Endothelial cell of umbilical vein (primary cell): Measurements from ENCODE around the gene SIRPB1. TPM values are rescaled to one million over a fixed set of nuclear protein-coding genes. Genes with fewer than 3 reads are reported as not detected.
"Not testable (repeated sequence)": the region's sequence is repeated elsewhere in the genome, so short reads cannot be mapped to it uniquely, and the experiment has no call there.

ENCODE experiments used
- BruUV-seq: library from RNA; stranded (reverse); fragments of 400-500 nt; replicated peaks from 2 replicates; lab custom pipeline; 2021; lab: Mats Ljungman, UMichigan
- CTCF ChIA-PET: fragments of 300-600, 350-600 bp; sonication (Branson Sonifier 250); formaldehyde crosslinking; loops from one replicate; lab custom pipeline; 2021; ENCODE audit warnings: antibody characterized with exemption, inconsistent platforms; lab: Charles Lee
- POLR2A ChIA-PET: fragments of 300-600, 350-600 bp; sonication (Branson Sonifier 250); formaldehyde crosslinking; loops from one replicate; lab custom pipeline; 2021; ENCODE audit warnings: antibody characterized with exemption, inconsistent platforms; lab: Charles Lee
- DNase-seq: peaks from one replicate; pipeline ENCODE4 v3.0.0-alpha.2; 2011; ENCODE audit warnings: low read depth, low spot score
- FAIRE-seq: peaks from 2 replicates; lab custom pipeline; 2011; peaks lifted over from hg19 to GRCh38; lab: Jason Lieb, UNC
- H2AFZ ChIP-seq: 2 replicates; pipeline ENCODE4 v1.6.0; 2012; ENCODE audit warnings: low read depth, low read length, control low read depth, inconsistent platforms
- H3K27ac ChIP-seq: 2 replicates; pipeline ENCODE4 v1.5.1; 2011; ENCODE audit warnings: low read depth, mild to moderate bottlenecking, control low read depth, low read length, moderate library complexity; ENCODE audit not compliant: insufficient read depth
- H3K27me3 ChIP-seq, 2 experiments: 2 replicates each; pipeline versions ENCODE4 v1.6.0 to v1.6.1; 2011; ENCODE audit warnings: low read length in 2 of 2, mixed read lengths in 1 of 2; ENCODE audit not compliant: control insufficient read depth in 2 of 2, insufficient read depth in 2 of 2
- H3K36me3 ChIP-seq, 2 experiments: 2 replicates in 1 of 2; 3 replicates in 1 of 2; pipeline ENCODE4 v1.5.1; 2011; ENCODE audit warnings: low read length in 2 of 2, mild to moderate bottlenecking in 1 of 2, moderate library complexity in 1 of 2; ENCODE audit not compliant: control insufficient read depth in 2 of 2, insufficient read depth in 2 of 2; ENCODE audit errors: extremely low read depth in 1 of 2
- H3K4me1 ChIP-seq: 3 replicates; pipeline ENCODE4 v1.5.1; 2011; ENCODE audit warnings: mild to moderate bottlenecking, low read length; ENCODE audit not compliant: control insufficient read depth, insufficient read depth; ENCODE audit errors: extremely low read depth
- H3K4me2 ChIP-seq: 2 replicates; pipeline ENCODE4 v1.6.1; 2011; ENCODE audit warnings: low read length, control low read depth, mixed read lengths; ENCODE audit not compliant: insufficient read depth
- H3K4me3 ChIP-seq, 3 experiments: fragments of 200-600 bp in 1 of 3; sonication (generic), shearing (Covaris generic) in 1 of 3; replicated peaks in 1 of 3; 2 replicates each; pipeline ENCODE4 v1.5.1; 2011 to 2016; ENCODE audit warnings: control low read depth in 3 of 3, low read length in 3 of 3, mild to moderate bottlenecking in 2 of 3, inconsistent platforms in 1 of 3, low read depth in 1 of 3, moderate library complexity in 1 of 3; ENCODE audit not compliant: insufficient read depth in 1 of 3
- H3K79me2 ChIP-seq: 2 replicates; pipeline ENCODE4 v1.6.0; 2012; ENCODE audit warnings: low read length, inconsistent platforms; ENCODE audit not compliant: control insufficient read depth, insufficient read depth
- H3K9ac ChIP-seq: replicated peaks from 2 replicates; pipeline ENCODE3; 2011; ENCODE audit warnings: low read length, control low read depth; ENCODE audit not compliant: insufficient read depth; ENCODE audit errors: extremely low read depth
- H3K9me1 ChIP-seq: replicated peaks from 3 replicates; pipeline ENCODE4 v1.6.0; 2011; ENCODE audit warnings: mild to moderate bottlenecking, low read length; ENCODE audit not compliant: control insufficient read depth, insufficient read depth; ENCODE audit errors: extremely low read depth
- H3K9me3 ChIP-seq: replicated peaks from 2 replicates; pipeline ENCODE4 v1.5.1; 2012; ENCODE audit warnings: low read length, inconsistent platforms; ENCODE audit not compliant: control insufficient read depth, insufficient read depth
- H4K20me1 ChIP-seq: replicated peaks from 2 replicates; pipeline ENCODE3; 2011; ENCODE audit warnings: mild to moderate bottlenecking, low read length; ENCODE audit not compliant: control insufficient read depth, insufficient read depth; ENCODE audit errors: extremely low read depth
- GATA2 ChIP-seq: IDR thresholded peaks from 2 replicates; pipeline ENCODE4 v1.7.0; 2011; ENCODE audit warnings: low read depth, mild to moderate bottlenecking, moderate library complexity, mixed read lengths, low read length; ENCODE audit not compliant: insufficient read length, insufficient read depth
- JUN ChIP-seq: IDR thresholded peaks from 2 replicates; pipeline ENCODE4 v1.6.1; 2011; ENCODE audit warnings: borderline replicate concordance, low read depth; ENCODE audit not compliant: insufficient read length, insufficient read depth
- MYC ChIP-seq: IDR thresholded peaks from one replicate; pipeline ENCODE4 v1.6.1; 2011; ENCODE audit warnings: mild to moderate bottlenecking, low read depth, low read length
- dilution Hi-C: fragments of 300-500 bp; cut with MboI; formaldehyde crosslinking; loops from one replicate; pipeline ENCODE4 v1.15.0; 2019; ENCODE audit warnings: low sequenced_read_pairs; ENCODE audit not compliant: extremely low pct_ligation_motif_present
- intact Hi-C: fragments of 100-400 bp; cut with micrococcal nuclease; formaldehyde crosslinking; loops from one replicate; pipeline ENCODE4 v1.10.0; 2022
- polyA plus RNA-seq, 4 experiments: library from polyadenylated mRNA; depleted of rRNA in 3 of 4; stranded (reverse) in 3 of 4; unstranded in 1 of 4; fragments of >200 nt; gene quantifications; 2 replicates each; pipeline versions ENCODE4 v1.2.1 to v1.2.3, GENCODE V29; 2011 to 2012; ENCODE audit warnings: missing spikeins in 1 of 4
- total RNA-seq: library from RNA; stranded (reverse); gene quantifications from 2 replicates; pipeline ENCODE4 v1.2.3, GENCODE V29; 2021

Gene SIRPB1
- total and polyA plus RNA-seq, 2 donors (not counting 3 experiments of a cell fraction or from before 2014, with no cell fraction given) = 0.10 to 6.5 TPM

GRCh38 chr20:1608678-1609347 is 11.0 kb downstream of the SIRPB1 start:
- H2AFZ ChIP-seq, H4K20me1 ChIP-seq, H3K79me2 ChIP-seq, H3K9me1 ChIP-seq, H3K36me3 ChIP-seq, H3K27me3 ChIP-seq, H3K4me3 ChIP-seq, H3K27ac ChIP-seq, H3K9ac ChIP-seq, FAIRE-seq, dilution Hi-C loops, BruUV-seq, CTCF ChIA-PET, H3K4me1 ChIP-seq, H3K9me3 ChIP-seq, H3K4me2 ChIP-seq, POLR2A ChIA-PET, DNase-seq, intact Hi-C loops: not testable (repeated sequence)

GRCh38 chr20:1600736-1601135 is 19.1 kb downstream of the SIRPB1 start:
- CTCF ChIA-PET = no interaction called here
- TF ChIP-seq JUN = no peak
- no peak for TF ChIP-seq MYC
- TF ChIP-seq GATA2 = no peak

More at GRCh38 chr20:1600736-1601135, 19.1 kb downstream of the SIRPB1 start:
- Histone ChIP-seq H3K36me3 (no peaks in the 10 kb centered on the region), H3K4me1 (no peaks in the 10 kb centered on the region), H3K27ac (no peak overlapping the region), H3K4me2 (no peak overlapping the region), H4K20me1 (no peaks in the 10 kb centered on the region), H3K79me2 (no peaks in the 10 kb centered on the region), H3K9me3 (no peaks in the 10 kb centered on the region), H3K27me3 (no peaks in the 10 kb centered on the region), H3K4me3 (no peak overlapping the region), H3K9ac (no peak overlapping the region), H3K9me1 (no peaks in the 10 kb centered on the region), H2AFZ (no peak overlapping the region)
- no TSS peak for BruUV-seq
- dilution Hi-C loops = no loop called here
- intact Hi-C loops = no loop called here
- no peak for FAIRE-seq
- POLR2A ChIA-PET = no interaction called here
- no peak for DNase-seq
